Activated CD4-positive, alpha-beta T cell treated with anti-CD3 and anti-CD28 coated beads, Interleukin-2, amount 10 ng/mL, durations not matched to agents 24 days and 14 days (primary cell): ENCODE data around the gene CFAP77. TPM values are rescaled to one million over a fixed set of nuclear protein-coding genes. Genes with fewer than 3 reads are reported as not detected.
"Not testable (repeated sequence)": the region's sequence is repeated elsewhere in the genome, so short reads cannot be mapped to it uniquely, and the experiment has no call there.

Source experiments
- DNase-seq: peaks from one replicate; pipeline ENCODE4 v3.0.0; 2022
- H3K27ac Mint-ChIP-seq: one replicate; pipeline ENCODE4 v1.8.0; 2022; ENCODE audit warnings: mild to moderate bottlenecking, mixed read lengths
- H3K27me3 Mint-ChIP-seq: one replicate; pipeline ENCODE4 v1.8.0; 2022; ENCODE audit warnings: mixed read lengths
- H3K36me3 Mint-ChIP-seq: one replicate; pipeline ENCODE4 v1.8.0; 2022; ENCODE audit warnings: low read depth, mild to moderate bottlenecking, mixed read lengths
- H3K4me1 Mint-ChIP-seq: one replicate; pipeline ENCODE4 v1.8.0; 2021; ENCODE audit warnings: mixed read lengths
- H3K4me3 Mint-ChIP-seq: one replicate; pipeline ENCODE4 v1.8.0; 2022; ENCODE audit warnings: mild to moderate bottlenecking, moderate library complexity, mixed read lengths
- H3K9me3 Mint-ChIP-seq: one replicate; pipeline ENCODE4 v1.8.0; 2021; ENCODE audit warnings: mixed read lengths
- intact Hi-C: fragments of 100-400 bp; cut with micrococcal nuclease; formaldehyde crosslinking; loops from one replicate; pipeline ENCODE4 v1.15.1; 2023
- total RNA-seq: library from RNA; stranded (reverse); gene quantifications from 2 replicates; pipeline ENCODE4 v1.2.3, GENCODE V29; 2022

The CFAP77 gene
- total RNA-seq, 1 donor from 2014 or later, result not detected

DNA sequence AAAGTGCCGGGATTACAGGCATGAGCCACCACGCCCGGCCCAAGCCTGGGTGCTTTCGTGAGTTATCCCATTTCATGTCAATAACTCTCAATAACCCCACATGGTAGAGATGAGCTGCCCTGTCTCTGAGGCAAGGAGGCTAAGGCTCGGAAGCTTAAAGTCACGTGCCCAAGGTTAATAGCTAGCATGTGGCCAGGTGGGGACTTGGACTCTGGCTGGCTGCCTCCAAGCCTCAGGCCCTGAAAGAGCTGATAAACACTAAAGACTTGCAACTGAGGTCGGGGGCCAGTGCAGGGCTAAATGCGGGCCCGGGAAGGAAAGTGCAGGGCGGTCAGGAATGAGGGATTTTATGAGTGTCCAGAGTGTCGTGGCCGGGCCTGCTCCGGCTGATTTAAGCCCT, 141.5 kb downstream of the CFAP77 start:
- intact Hi-C loops, result no loop called here
- Mint-ChIP-seq H3K9me3 (no peaks in the 10 kb centered on the region), H3K4me1 (no peaks in the 10 kb centered on the region), H3K27ac (no peak overlapping the region), H3K27me3 (peaks cover 3% of the 10 kb centered on the region), H3K4me3 (no peak overlapping the region), H3K36me3 (no peaks in the 10 kb centered on the region)
- DNase-seq, result no peak

DNA sequence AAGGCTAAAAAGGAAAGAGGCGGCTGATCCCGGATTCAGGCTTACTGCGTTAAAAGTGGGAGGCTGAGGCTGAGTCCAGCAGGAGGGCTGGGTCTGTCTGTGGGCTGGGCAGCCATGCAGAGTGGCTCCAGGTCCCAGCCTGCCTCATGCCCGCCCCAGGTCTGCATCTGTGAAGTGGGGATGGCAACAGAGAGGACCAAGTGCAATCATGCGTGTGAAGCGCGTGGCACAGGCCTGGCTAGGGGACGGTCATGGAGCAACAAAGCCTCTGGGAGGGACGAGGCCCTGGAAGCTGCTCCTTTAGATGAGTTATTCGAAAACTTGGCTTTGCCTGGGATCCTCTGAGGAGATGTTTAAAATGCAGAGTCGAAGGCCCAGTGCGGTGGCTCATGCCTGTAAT, 142.0 kb downstream of the CFAP77 start:
- no peaks in the 10 kb centered on the region for H3K9me3 Mint-ChIP-seq
- peaks cover 3% of the 10 kb centered on the region for H3K27me3 Mint-ChIP-seq
- H3K4me3 Mint-ChIP-seq, result no peak overlapping the region

DNA sequence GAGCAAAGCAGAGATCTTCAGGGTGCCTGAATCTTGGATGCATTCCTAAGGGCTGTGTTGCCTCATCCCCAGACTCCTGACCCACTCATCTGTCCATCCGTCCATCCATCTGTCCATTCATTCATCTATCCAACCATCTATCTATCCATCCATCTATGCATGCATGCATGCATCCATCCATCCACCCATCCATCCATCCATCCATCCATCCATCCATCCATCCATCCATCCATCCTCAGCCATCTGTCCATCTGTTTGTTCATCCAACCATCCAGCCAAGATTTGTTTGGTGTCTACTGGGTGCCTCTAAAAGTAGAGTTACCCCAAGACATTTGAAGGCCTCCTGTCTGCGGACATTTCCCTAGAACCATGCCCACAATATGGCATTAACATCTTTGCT, 144.7 kb downstream of the CFAP77 start:
- no peaks in the 10 kb centered on the region for H3K9me3 Mint-ChIP-seq
- no peak overlapping the region for H3K27ac Mint-ChIP-seq
- intact Hi-C loops, result no loop called here
- H3K4me1 Mint-ChIP-seq, result no peaks in the 10 kb centered on the region
- no peaks in the 10 kb centered on the region for H3K36me3 Mint-ChIP-seq
- DNase-seq, result no peak
- H3K27me3 Mint-ChIP-seq, result peaks cover 6% of the 10 kb centered on the region
- no peak overlapping the region for H3K4me3 Mint-ChIP-seq

More for the DNA sequence above, 142.0 kb downstream of the CFAP77 start:
- intact Hi-C loops, result no loop called here
- no peaks in the 10 kb centered on the region for H3K4me1 Mint-ChIP-seq
- no peak overlapping the region for H3K27ac Mint-ChIP-seq
- no peak for DNase-seq
- no peaks in the 10 kb centered on the region for H3K36me3 Mint-ChIP-seq

DNA sequence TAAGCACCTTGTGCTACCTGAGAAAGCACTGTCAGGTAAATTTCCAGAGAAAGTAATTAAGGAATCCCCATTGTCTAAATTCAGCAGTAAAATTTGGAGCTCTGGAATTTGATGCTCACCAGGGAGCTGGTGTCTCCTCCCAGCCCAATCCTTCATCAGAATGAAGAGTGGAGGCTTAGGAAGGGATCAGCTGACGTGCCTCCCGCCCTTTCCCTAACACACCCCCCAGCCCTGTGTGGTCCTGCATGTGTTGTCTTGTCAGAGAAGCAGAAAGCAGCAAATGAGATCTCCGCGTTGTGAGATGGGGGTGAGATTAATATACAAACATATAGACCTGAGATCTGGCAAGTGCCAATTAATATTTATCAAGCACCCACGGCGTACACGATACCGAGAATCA, 145.5 kb downstream of the CFAP77 start:
- Mint-ChIP-seq H3K9me3 (no peaks in the 10 kb centered on the region), H3K4me3 (no peak overlapping the region), H3K4me1 (no peaks in the 10 kb centered on the region), H3K36me3 (no peaks in the 10 kb centered on the region), H3K27ac (no peak overlapping the region), H3K27me3 (peaks cover 9% of the 10 kb centered on the region)
- intact Hi-C loops, result no loop called here
- DNase-seq, result no peak

DNA sequence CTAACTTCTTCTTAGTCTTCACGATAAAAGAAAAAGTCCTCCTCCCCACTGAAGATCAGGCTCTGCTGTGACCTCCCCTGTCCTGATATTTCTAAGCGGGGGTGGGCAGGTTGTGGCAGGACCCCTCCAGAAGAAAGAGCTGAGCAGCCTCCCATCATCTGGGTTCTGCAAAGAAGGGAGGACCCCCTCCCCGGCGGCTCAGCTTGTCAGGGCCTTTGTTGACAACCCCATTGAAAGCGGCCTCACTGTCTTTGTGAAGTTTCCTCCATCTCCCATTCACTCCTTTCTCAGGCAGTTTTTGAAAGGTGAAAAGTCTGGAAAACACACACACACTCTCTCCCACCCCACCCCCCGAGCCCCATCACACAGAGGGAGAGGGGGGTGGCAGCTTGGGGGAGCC, 146.2 kb downstream of the CFAP77 start:
- no peak for DNase-seq
- Mint-ChIP-seq H3K36me3 (no peaks in the 10 kb centered on the region), H3K9me3 (no peaks in the 10 kb centered on the region), H3K27me3 (peaks cover 13% of the 10 kb centered on the region), H3K4me3 (no peak overlapping the region), H3K27ac (no peak overlapping the region), H3K4me1 (peaks cover 2% of the 10 kb centered on the region)
- intact Hi-C loops, result no loop called here

DNA sequence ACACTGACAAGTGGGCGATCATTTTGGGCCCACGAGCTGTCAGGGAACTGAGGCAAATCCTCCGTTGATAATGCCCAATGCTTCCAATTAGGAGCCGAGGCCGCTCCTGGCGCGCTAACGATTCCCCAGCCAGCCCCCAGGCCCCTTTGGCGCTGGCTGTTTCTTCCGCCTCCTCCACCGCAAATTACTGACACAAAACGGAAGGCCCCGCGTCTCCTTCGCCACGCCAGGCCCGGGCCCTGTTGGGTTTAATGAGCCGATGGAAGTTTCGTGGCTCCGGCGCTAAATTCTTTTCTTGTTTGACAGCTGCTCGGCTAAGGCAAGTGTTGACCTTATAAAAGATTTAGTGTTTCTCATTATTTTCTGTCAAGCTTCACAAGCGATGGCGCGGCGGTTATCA, 146.7 kb downstream of the CFAP77 start:
- Mint-ChIP-seq H3K36me3 (no peaks in the 10 kb centered on the region), H3K27ac (no peak overlapping the region), H3K4me1 (peaks cover 2% of the 10 kb centered on the region), H3K9me3 (no peaks in the 10 kb centered on the region), H3K27me3 (peaks cover 13% of the 10 kb centered on the region), H3K4me3 (no peak overlapping the region)
- intact Hi-C loops, result no loop called here
- DNase-seq, result no peak

DNA sequence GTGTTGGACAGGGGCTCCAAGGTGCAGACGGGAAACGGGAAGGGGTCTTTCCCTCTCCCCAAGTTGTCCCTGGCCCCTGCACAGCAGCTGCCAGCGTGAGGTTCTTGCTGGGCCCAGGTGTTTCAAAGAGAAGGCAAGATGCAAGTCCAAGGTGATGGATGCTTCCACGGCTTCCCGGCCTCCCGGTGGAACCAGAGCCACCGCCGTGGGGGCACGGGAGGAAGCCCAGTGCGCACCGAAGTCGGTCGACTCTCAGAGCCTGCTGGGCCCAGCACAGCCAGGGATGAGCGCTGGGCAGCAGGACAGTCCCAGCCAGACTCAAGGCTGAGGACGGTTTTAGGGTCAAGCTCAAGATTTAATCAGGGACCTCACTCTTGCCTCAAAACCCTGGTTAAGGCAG, 147.1 kb downstream of the CFAP77 start:
- Mint-ChIP-seq H3K4me3 (no peak overlapping the region), H3K27me3 (peaks cover 14% of the 10 kb centered on the region), H3K27ac (no peak overlapping the region), H3K36me3 (no peaks in the 10 kb centered on the region), H3K9me3 (no peaks in the 10 kb centered on the region), H3K4me1 (peaks cover 2% of the 10 kb centered on the region)
- DNase-seq, result no peak
- intact Hi-C loops, result no loop called here

DNA sequence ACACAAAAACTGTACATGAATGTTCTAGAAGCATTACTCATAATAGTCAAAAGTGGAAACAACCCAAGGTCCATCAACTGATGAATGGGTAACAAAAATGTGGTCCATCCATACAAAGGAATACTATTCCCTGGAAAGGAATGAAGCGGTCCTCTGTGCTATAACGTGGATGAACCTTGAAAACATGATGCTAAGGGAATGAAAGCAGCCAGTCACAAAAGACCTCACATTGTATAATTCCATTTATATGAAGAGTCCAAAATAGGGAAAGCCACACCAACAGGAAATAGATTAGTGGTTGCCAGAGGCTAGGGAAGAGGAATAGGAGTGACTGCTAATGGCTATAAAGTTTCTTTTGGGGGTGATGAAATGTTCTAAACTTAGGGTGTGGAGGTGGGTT, 149.7 kb downstream of the CFAP77 start:
- H3K4me1 Mint-ChIP-seq, result peaks cover 2% of the 10 kb centered on the region
- H3K27me3 Mint-ChIP-seq, result peaks cover 16% of the 10 kb centered on the region
- no peaks in the 10 kb centered on the region for H3K9me3 Mint-ChIP-seq
- DNase-seq, result no peak
- H3K27ac Mint-ChIP-seq, result no peak overlapping the region
- intact Hi-C loops, result no loop called here
- no peaks in the 10 kb centered on the region for H3K36me3 Mint-ChIP-seq
- H3K4me3 Mint-ChIP-seq, result no peak overlapping the region

DNA sequence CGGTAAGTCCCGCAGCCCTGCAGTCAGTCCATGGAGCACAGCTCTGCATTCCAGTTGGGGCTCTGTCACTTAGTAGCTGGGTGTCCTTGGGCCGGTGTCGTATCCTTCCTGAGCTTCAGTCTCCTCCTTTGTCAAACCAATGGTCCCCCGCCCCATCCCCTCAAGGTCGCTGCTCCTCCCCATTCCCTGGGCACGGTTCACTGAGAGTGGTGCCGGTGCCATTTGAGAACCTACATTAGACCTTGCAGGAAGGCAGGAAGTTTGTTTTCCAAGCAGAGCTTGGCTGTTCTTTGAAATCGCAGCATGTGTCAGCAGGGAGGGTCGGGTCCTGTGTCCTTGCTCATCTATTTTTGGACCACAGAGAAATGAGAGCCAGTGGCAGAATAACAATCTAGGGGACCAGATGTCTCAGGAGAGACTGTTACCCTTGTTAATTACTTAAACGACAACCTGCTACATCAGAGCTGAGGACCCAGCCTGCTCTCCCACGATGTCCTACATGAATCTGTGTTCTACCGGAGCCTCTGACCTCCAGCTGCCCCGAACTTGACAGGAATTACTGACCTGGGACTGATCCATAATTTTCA, 150.7 kb downstream of the CFAP77 start:
- no peak for DNase-seq
- Mint-ChIP-seq H3K4me1 (peaks cover 2% of the 10 kb centered on the region), H3K9me3 (no peaks in the 10 kb centered on the region), H3K36me3 (no peaks in the 10 kb centered on the region), H3K4me3 (no peak overlapping the region), H3K27me3 (peaks cover 15% of the 10 kb centered on the region), H3K27ac (no peak overlapping the region)
- intact Hi-C loops, result no loop called here

DNA sequence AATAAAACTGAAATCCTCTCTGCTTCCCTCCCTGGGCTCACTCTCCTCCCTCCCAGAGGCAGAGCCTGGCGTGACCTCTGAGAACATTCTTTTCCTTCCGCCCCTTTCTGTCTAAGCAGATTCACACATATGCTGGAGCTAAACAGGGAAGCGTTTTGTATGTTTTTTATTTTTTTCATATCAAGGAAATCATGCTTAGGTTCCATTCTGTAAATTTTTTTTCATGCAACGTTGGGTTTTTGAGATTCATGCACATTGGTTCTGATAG, 152.2 kb downstream of the CFAP77 start:
- no peak for DNase-seq
- peaks cover 15% of the 10 kb centered on the region for H3K27me3 Mint-ChIP-seq
- no peak overlapping the region for H3K4me3 Mint-ChIP-seq
- no peaks in the 10 kb centered on the region for H3K36me3 Mint-ChIP-seq
- no peak overlapping the region for H3K27ac Mint-ChIP-seq
- intact Hi-C loops, result no loop called here
- peaks cover 2% of the 10 kb centered on the region for H3K4me1 Mint-ChIP-seq
- H3K9me3 Mint-ChIP-seq, result no peaks in the 10 kb centered on the region

DNA sequence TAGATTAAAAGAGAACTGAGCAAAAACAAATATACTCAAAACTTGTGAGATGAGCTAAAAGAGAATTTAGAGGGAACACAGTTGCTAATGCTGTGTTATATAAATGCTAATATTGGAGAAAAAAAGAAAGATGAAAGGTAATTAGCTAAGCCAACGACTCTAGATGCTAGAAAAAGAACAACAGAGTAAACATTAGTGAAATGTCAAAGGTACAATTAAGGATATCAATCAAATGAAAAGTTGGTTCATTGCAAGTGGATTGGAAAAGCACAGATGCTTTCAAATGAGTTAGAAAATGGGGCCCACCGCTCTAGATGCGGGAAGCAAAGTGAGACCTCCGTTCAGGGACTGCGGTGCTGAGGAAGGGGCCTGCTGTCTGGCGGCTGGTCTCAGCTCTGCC, 154.5 kb downstream of the CFAP77 start:
- Mint-ChIP-seq H3K36me3 (no peaks in the 10 kb centered on the region), H3K27me3 (peaks cover 14% of the 10 kb centered on the region), H3K4me3 (no peak overlapping the region), H3K27ac (no peak overlapping the region), H3K9me3 (no peaks in the 10 kb centered on the region), H3K4me1 (peaks cover 2% of the 10 kb centered on the region)
- DNase-seq, result no peak
- intact Hi-C loops, result no loop called here

DNA sequence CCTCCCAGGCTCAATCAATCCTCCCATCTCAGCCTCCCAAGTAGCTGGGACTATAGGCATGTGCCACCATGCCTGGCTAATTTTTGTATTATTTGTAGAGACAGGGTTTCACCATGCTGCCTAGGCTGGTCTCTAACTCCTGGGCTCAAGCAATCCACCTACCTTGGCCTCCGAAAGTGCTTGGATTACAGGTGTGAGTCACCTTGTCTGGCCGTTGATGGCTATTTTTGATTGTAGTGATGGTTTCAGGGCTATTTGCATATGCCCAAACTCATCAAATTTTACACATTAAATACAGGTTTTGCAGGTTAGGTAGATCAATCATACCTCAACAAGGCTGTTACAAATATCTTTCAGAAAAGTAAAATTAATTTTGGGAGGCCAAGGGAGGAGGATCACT, 158.8 kb downstream of the CFAP77 start:
- H3K27me3 Mint-ChIP-seq, H3K4me3 Mint-ChIP-seq, H3K4me1 Mint-ChIP-seq, H3K36me3 Mint-ChIP-seq, H3K9me3 Mint-ChIP-seq, DNase-seq, intact Hi-C loops, H3K27ac Mint-ChIP-seq: not testable (repeated sequence)

DNA sequence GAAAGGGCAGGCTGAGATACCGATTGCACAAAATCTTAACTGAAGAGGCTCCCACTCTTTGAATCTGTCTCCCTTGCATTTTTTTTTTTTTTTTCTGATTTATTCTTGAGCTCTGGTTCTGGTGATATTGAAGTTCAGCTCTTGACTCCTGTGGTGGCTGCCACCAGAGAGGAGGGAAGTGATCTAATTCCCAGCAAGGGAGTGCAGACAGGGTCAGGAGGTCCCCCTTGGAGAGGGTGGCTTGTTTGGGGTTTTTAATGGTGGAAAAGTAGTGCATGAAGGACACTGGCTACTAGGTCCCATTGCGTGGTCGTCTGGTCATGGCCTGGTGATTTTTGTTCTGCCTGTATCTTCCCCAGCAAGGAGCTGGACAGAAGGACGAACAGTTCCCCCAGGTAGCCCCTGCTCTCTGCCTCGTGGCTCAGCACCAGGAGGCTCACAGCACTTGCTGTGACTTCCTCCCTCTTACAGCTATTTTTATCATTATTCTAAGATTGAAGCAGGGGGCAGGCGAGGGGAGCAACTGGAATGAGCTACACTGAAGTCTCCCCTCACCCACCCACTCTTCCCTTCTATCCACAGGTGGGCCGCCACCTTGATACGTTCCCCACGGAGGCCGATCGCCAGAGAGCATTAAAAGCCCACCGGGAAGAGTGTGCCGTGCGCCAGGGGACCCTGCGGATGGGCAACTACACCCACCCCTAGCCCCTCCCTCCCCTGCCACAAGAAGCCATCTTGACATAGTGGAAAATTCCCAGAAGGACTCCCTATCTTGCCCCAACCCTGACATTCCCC, 162.0 kb downstream of the CFAP77 start:
- no peak overlapping the region for H3K27ac Mint-ChIP-seq
- no peaks in the 10 kb centered on the region for H3K36me3 Mint-ChIP-seq
- H3K9me3 Mint-ChIP-seq, result no peaks in the 10 kb centered on the region
- H3K4me1 Mint-ChIP-seq, result no peaks in the 10 kb centered on the region
- peaks cover 19% of the 10 kb centered on the region for H3K27me3 Mint-ChIP-seq
- no peak for DNase-seq
- no peak overlapping the region for H3K4me3 Mint-ChIP-seq
- intact Hi-C loops, result no loop called here

DNA sequence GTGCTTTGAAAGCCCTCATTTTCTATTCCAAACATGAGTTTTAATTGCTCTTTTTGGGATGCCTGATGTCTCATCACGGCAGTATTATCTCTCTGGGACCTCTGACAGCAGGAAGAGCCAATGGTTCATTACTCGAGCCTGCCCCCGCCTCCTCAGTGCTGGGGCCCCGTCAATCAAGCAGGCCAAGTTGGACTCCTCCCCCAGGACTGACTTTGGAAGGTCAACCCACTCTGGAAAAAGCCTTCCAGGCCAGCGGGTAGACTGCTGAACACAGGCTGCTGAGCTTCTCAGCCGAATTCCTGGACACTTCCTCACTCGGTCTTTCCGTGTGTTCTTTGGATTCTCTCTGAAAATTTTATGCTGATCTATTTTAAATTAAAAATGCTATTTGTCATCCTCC, 162.9 kb downstream of the CFAP77 start:
- Mint-ChIP-seq H3K4me1 (no peaks in the 10 kb centered on the region), H3K27ac (no peak overlapping the region), H3K36me3 (no peaks in the 10 kb centered on the region), H3K27me3 (peaks cover 28% of the 10 kb centered on the region), H3K9me3 (no peaks in the 10 kb centered on the region), H3K4me3 (no peak overlapping the region)
- intact Hi-C loops, result no loop called here
- DNase-seq, result no peak
